ENCODE data around the gene CYTH4.

DNA sequence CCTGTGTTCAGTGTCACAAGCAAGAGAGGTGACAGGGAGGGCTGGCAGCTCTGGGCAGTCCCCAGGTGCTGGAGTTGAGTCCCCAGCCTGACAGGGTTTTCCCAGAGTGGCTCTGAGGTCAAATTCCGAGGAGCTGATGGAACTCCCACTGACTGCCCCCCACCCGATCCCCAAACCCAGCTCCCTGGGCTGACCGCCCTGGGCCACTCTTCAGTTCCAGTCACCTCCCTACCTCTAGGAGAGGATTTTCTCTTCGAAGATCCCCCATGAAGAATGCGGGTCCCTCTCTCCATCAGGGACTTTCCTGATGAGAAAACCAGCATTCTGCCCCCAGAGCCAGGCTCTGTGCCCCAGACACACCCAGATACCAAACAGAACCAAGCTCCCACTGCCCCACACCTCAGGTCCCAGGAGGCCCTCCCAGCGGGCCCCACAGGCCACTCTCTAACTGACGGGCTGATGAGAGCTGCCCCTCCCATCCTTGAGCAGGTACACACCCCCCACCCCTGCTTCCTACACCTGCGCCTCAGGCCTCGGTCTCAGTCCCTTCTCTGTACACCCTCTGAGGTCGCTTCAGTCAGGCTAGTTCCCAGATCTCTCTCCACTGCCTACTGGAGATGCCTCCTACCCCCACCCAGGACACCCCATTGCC, 26.1 kb upstream of the CYTH4 start:
- TF ChIP-seq SUZ12 (IDR thresholded peaks at IDR 0.05) (no peak), FOXM1 (IDR thresholded peaks at IDR 0.05; ENCODE audit: borderline replicate concordance) (no peak), NFRKB (IDR thresholded peaks at IDR 0.05) (no peak), ELF4 (IDR thresholded peaks at IDR 0.05) (no peak), ZNF384 (IDR thresholded peaks at IDR 0.05) (no peak), BHLHE40 (IDR thresholded peaks at IDR 0.05; ENCODE audit: borderline replicate concordance) (no peak), HDGF (IDR thresholded peaks at IDR 0.05; ENCODE audit: borderline replicate concordance) (no peak), FOXA1 (IDR thresholded peaks at IDR 0.05) (no peak), LEF1 (IDR thresholded peaks at IDR 0.05; ENCODE audit: borderline replicate concordance) (no peak), SP1 (IDR thresholded peaks at IDR 0.05) (no peak), TARDBP (IDR thresholded peaks at IDR 0.05) (no peak)
- TF ChIP-seq, protein P1, sequence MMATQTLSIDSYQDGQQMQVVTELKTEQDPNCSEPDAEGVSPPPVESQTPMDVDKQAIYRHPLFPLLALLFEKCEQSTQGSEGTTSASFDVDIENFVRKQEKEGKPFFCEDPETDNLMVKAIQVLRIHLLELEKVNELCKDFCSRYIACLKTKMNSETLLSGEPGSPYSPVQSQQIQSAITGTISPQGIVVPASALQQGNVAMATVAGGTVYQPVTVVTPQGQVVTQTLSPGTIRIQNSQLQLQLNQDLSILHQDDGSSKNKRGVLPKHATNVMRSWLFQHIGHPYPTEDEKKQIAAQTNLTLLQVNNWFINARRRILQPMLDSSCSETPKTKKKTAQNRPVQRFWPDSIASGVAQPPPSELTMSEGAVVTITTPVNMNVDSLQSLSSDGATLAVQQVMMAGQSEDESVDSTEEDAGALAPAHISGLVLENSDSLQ (IDR thresholded peaks at IDR 0.05), result no peak
